PC-9 (cell line): ENCODE data around the gene GINS1. TPM values are rescaled to one million over a fixed set of nuclear protein-coding genes. Genes with fewer than 3 reads are reported as not detected.

Experiments used
- BruUV-seq: library from RNA; stranded (reverse); fragments of 400-500 nt; replicated peaks from 2 replicates; lab custom pipeline; 2021; lab: Mats Ljungman, UMichigan
- CTCF ChIA-PET: fragments of 300-600 bp; sonication (Branson Sonifier 250); formaldehyde crosslinking; loops from one replicate; lab custom pipeline; 2022; ENCODE audit warnings: antibody characterized with exemption; lab: Charles Lee
- POLR2A ChIA-PET: fragments of 300-600 bp; sonication (Branson Sonifier 250); formaldehyde crosslinking; loops from one replicate; lab custom pipeline; 2022; ENCODE audit warnings: antibody characterized with exemption; ENCODE audit not compliant: unreplicated experiment; lab: Charles Lee
- DNase-seq, 2 experiments: peaks; one replicate each; pipeline versions ENCODE4 v3.0.0 to v3.0.0-alpha.2; 2015 to 2022; ENCODE audit warnings: mixed read lengths in 1 of 2
- H2AFZ ChIP-seq: fragments of 200-600 bp; sonication (generic); 2 replicates; pipeline ENCODE4 v1.8.1; 2017; ENCODE audit warnings: antibody characterized with exemption
- H3F3A ChIP-seq: fragments of 200-600 bp; sonication (generic); 2 replicates; pipeline ENCODE4 v1.8.1; 2017; ENCODE audit warnings: antibody characterized with exemption, mild to moderate bottlenecking, low read depth; ENCODE audit not compliant: insufficient read depth
- H3K27ac ChIP-seq: fragments of 200-600 bp; sonication (generic); 2 replicates; pipeline ENCODE4 v1.6.1; 2016; ENCODE audit warnings: mixed run types
- H3K27me3 ChIP-seq: fragments of 200-600 bp; sonication (generic); 2 replicates; pipeline ENCODE4 v1.6.1; 2016; ENCODE audit warnings: low read depth, mixed run types; ENCODE audit not compliant: insufficient read depth
- H3K36me3 ChIP-seq: fragments of 200-600 bp; sonication (generic); 2 replicates; pipeline ENCODE4 v1.6.1; 2016; ENCODE audit warnings: low read depth, mixed run types
- H3K4me1 ChIP-seq: fragments of 200-600 bp; sonication (generic); replicated peaks from 2 replicates; pipeline ENCODE4 v1.6.1; 2016; ENCODE audit warnings: mixed run types; ENCODE audit not compliant: insufficient read depth
- H3K4me2 ChIP-seq: fragments of 200-600 bp; sonication (generic); 2 replicates; pipeline ENCODE4 v1.6.1; 2017; ENCODE audit warnings: mixed run types
- H3K4me3 ChIP-seq: fragments of 200-600 bp; sonication (generic); 2 replicates; pipeline ENCODE4 v1.6.1; 2016; ENCODE audit warnings: mixed run types
- H3K79me2 ChIP-seq: fragments of 200-600 bp; sonication (generic); 2 replicates; pipeline ENCODE4 v1.6.1; 2017; ENCODE audit warnings: low read depth, mixed run types
- H3K9me2 ChIP-seq: fragments of 200-600 bp; sonication (generic); 2 replicates; pipeline ENCODE4 v1.8.1; 2017; ENCODE audit warnings: mild to moderate bottlenecking; ENCODE audit not compliant: insufficient read depth
- H3K9me3 ChIP-seq: fragments of 200-600 bp; sonication (generic); 2 replicates; pipeline ENCODE4 v1.8.1; 2016; ENCODE audit warnings: low read depth; ENCODE audit not compliant: insufficient read depth
- H4K20me1 ChIP-seq: fragments of 200-600 bp; sonication (generic); 2 replicates; pipeline ENCODE4 v1.8.1; 2017; ENCODE audit not compliant: insufficient read depth
- EZH2 ChIP-seq: fragments of 200-600 bp; sonication (generic); IDR thresholded peaks from 2 replicates; pipeline ENCODE4 v1.8.0; 2017; ENCODE audit warnings: antibody characterized with exemption, low read depth
- intact Hi-C: fragments of 100-400 bp; cut with micrococcal nuclease; formaldehyde crosslinking; loops from one replicate; pipeline ENCODE4 v1.10.0; 2022; ENCODE audit not compliant: unreplicated experiment
- total RNA-seq: library from RNA; stranded (reverse); gene quantifications from 2 replicates; pipeline ENCODE4 v1.2.3, GENCODE V29; 2021
- TF ChIP-seq, protein P1 (sequence below): fragments of 200-600 bp; sonication (generic); conservative IDR thresholded peaks from 2 replicates; pipeline ENCODE4 v1.6.1; 2017; ENCODE audit warnings: mixed run types, antibody characterized with exemption, mild to moderate bottlenecking, moderate library complexity

GINS1 gene
- total RNA-seq, 1 experiment from 2014 or later = 27.8 TPM

DNA sequence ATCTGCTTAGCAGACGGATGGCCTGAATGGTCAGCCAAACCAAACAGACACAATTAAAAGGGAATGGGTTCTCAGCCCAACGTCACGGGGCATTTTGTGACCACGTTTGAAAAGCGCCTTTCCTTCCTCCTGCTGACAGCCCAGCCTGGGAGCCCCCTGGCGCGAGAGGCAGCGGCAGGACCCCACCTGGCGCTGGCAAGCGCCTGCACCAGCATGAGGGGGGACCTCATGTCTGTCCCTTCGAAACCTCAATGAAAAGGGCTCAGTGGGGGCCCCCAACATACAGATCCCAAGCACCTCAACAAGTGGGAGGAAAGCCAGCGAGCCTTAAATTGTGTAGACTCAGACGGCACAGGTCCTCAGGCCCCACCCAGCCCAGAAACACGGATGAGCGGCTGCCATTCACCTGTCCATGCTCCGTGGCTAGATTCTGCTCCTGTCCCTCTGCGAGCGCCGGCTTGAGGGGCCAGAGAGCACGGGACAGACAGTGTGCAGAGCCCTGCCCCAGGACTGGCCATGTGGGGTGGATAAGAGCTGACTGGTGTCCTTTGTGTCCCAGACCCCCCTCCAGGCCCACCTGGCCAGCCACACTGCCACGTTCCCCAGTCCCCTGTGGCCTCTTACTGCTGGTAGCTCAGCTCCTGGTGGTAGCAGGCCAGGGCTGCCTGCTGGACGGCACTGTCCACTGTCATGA is 90.3 kb downstream of the GINS1 start:
- intact Hi-C loops = loop anchor here (1.0 to 10.0 kb wide), 3 partner anchors 12 to 127 kb away; partner anchors contain the start of genes NANP and NINL
- TF ChIP-seq EZH2 = no peak
- TF ChIP-seq, protein P1, sequence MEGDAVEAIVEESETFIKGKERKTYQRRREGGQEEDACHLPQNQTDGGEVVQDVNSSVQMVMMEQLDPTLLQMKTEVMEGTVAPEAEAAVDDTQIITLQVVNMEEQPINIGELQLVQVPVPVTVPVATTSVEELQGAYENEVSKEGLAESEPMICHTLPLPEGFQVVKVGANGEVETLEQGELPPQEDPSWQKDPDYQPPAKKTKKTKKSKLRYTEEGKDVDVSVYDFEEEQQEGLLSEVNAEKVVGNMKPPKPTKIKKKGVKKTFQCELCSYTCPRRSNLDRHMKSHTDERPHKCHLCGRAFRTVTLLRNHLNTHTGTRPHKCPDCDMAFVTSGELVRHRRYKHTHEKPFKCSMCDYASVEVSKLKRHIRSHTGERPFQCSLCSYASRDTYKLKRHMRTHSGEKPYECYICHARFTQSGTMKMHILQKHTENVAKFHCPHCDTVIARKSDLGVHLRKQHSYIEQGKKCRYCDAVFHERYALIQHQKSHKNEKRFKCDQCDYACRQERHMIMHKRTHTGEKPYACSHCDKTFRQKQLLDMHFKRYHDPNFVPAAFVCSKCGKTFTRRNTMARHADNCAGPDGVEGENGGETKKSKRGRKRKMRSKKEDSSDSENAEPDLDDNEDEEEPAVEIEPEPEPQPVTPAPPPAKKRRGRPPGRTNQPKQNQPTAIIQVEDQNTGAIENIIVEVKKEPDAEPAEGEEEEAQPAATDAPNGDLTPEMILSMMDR = no peak
- Histone ChIP-seq H3K27me3 (no peaks in the 10 kb centered on the region), H2AFZ (no peak overlapping the region), H3K79me2 (no peaks in the 10 kb centered on the region), H3K4me3 (no peak overlapping the region), H3K9me3 (no peaks in the 10 kb centered on the region), H3K9me2 (no peaks in the 10 kb centered on the region), H3F3A (peaks cover 5% of the 10 kb centered on the region; the same call in 1 of the 2 replicates), H3K4me1 (peaks cover 13% of the 10 kb centered on the region), H3K36me3 (no peaks in the 10 kb centered on the region), H3K4me2 (peak overlapping the region; percentile 15; the same call in 1 of the 2 replicates), H3K27ac (no peak overlapping the region), H4K20me1 (peaks cover 3% of the 10 kb centered on the region; the same call in 1 of the 2 replicates)
- ChIA-PET CTCF (no interaction called here), POLR2A (interaction anchor here (0.5 to 0.6 kb wide), 3 partner anchors 9 to 146 kb away, joined by 3 to 4 read pairs (median 3); no protein-coding TSS in a partner anchor)
- no peak for DNase-seq
- no TSS peak for BruUV-seq

Other genes with a start within 250 kb of the GINS1 start
- 75.5 and 80.4 TPM in 2 replicates for gene ENTPD6, start 212.0 kb upstream of the GINS1 start, total RNA-seq
- gene PYGB, start 159.6 kb upstream of the GINS1 start, total RNA-seq = 127 and 133 TPM in 2 replicates
- gene ABHD12, start 16.8 kb upstream of the GINS1 start, total RNA-seq = 60.1 and 72.6 TPM in 2 replicates
- 19.6 and 39.9 TPM in 2 replicates for gene NINL, start 177.9 kb downstream of the GINS1 start, total RNA-seq
- gene NANP, start 216.3 kb downstream of the GINS1 start, total RNA-seq = 5.6 and 7.5 TPM in 2 replicates